ENCODE data around the gene MUS81. TPM values are rescaled to one million over a fixed set of nuclear protein-coding genes. Genes with fewer than 3 reads are reported as not detected.
"Not testable (repeated sequence)": the region's sequence is repeated elsewhere in the genome, so short reads cannot be mapped to it uniquely, and the experiment has no call there.

The MUS81 gene
- total and polyA plus RNA-seq, 12 donors = 20.3 to 111 (median 31.7) TPM

DNA sequence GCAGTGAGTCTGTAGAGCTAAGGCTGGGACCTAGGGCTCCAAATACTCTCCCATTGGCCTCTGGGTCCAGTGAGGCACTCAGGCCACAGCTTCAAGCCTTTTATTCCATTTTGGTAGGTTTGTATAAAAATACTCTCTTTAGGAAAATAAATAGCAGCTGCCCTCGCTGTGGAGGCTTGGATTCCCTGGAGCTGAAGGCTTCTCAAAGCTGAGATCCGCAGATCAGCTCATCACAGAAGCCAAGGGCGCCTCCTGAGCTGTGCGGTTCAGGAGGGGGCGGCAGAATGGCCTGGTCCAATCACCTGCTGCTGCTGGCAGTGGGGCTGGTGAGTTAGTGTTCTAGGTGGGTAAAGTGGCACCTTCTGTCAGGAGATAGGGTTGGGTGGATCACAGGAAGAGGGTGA, 31.9 kb downstream of the MUS81 start:
- intact Hi-C loops (cut with DNase I); H3K36me3 ChIP-seq; H3K27me3 ChIP-seq; H3K9me3 ChIP-seq; DNase-seq: not testable (repeated sequence)
- ATAC-seq = peak in 2 of 8 donors; percentile 0 to 1
- H3K27ac ChIP-seq = peak overlapping the region; percentile 91 to 100 (median 98)
- WGBS, 2 donors = 48 to 57% methylated on average over 5 of the region's 5 CpGs
- H3K4me3 ChIP-seq = peak overlapping the region; percentile 66 to 98 (median 86)
- peaks cover 22 to 67% (median 61%) of the 10 kb centered on the region in 9 donors for H3K4me1 ChIP-seq
- TF ChIP-seq, protein P1, sequence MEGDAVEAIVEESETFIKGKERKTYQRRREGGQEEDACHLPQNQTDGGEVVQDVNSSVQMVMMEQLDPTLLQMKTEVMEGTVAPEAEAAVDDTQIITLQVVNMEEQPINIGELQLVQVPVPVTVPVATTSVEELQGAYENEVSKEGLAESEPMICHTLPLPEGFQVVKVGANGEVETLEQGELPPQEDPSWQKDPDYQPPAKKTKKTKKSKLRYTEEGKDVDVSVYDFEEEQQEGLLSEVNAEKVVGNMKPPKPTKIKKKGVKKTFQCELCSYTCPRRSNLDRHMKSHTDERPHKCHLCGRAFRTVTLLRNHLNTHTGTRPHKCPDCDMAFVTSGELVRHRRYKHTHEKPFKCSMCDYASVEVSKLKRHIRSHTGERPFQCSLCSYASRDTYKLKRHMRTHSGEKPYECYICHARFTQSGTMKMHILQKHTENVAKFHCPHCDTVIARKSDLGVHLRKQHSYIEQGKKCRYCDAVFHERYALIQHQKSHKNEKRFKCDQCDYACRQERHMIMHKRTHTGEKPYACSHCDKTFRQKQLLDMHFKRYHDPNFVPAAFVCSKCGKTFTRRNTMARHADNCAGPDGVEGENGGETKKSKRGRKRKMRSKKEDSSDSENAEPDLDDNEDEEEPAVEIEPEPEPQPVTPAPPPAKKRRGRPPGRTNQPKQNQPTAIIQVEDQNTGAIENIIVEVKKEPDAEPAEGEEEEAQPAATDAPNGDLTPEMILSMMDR (IDR thresholded peaks at IDR 0.05) = peak in 2 of 9 donors; percentile 3 to 8

GRCh38 chr11:65892661-65893317, 32.6 kb downstream of the MUS81 start:
- peak overlapping the region in 9 of 10 donors; percentile 66 to 98 (median 89) for H3K4me3 ChIP-seq
- H3K27ac ChIP-seq = peak overlapping the region; percentile 91 to 100 (median 98)
- H3K36me3 ChIP-seq = peaks cover 0 to 6% (median 0%) of the 10 kb centered on the region in 9 donors
- TF ChIP-seq, protein P1 (IDR thresholded peaks at IDR 0.05) = no peak
- 66 to 69% methylated on average over 10 of the region's 10 CpGs for WGBS, 2 donors
- H3K4me1 ChIP-seq = peaks cover 17 to 61% (median 55%) of the 10 kb centered on the region in 9 donors
- ATAC-seq (no peak), DNase-seq (peak in 1 of 2 donors; percentile 18)
- H3K9me3 ChIP-seq = no peaks in the 10 kb centered on the region
- no peaks in the 10 kb centered on the region for H3K27me3 ChIP-seq
- intact Hi-C loops (cut with DNase I) = no loop called here

DNA sequence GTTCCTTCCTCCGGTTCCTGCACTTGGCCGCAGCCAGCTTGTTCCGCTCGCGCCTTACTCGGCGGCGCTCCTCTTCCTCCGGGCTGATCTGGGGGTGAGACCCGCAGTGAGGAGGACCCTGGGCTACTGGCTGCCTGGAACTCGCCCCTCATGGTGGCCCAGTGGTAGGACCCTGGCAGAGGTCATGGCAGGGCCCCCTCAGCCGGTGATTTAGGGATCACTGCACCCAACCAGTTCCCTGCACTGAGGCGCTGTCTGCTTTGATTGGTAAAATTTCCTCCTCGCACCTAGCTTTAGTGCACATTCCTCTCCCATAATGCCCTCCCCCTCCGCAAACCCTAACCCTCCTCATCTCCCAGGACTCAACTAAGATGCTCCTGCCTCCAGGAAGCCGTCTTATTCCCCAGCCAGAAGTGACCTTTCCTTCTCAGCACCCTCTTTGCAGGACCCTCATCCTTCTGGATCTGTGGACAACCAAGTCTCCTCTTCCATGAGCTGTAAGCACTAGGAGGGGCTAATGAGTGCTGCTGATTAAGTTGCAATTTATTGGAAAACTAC, 33.9 kb downstream of the MUS81 start:
- DNase-seq = peak; percentile 65 to 73
- peaks cover 0 to 6% (median 0%) of the 10 kb centered on the region in 9 donors for H3K36me3 ChIP-seq
- WGBS, 2 donors = 50 to 61% methylated on average over 16 of the region's 16 CpGs
- H3K27me3 ChIP-seq = peaks cover 0 to under 1% (median 0%) of the 10 kb centered on the region in 7 donors
- no peaks in the 10 kb centered on the region for H3K9me3 ChIP-seq
- peak in 2 of 8 donors; percentile 18 to 19 for ATAC-seq
- intact Hi-C loops (cut with DNase I) = no loop called here
- TF ChIP-seq, protein P1 (IDR thresholded peaks at IDR 0.05) = no peak
- H3K27ac ChIP-seq = peak overlapping the region; percentile 91 to 100 (median 98)
- peak overlapping the region in 8 of 10 donors; percentile 66 to 98 (median 90) for H3K4me3 ChIP-seq
- H3K4me1 ChIP-seq = peaks cover 18 to 61% (median 53%) of the 10 kb centered on the region in 9 donors

- Histone ChIP-seq H3K27me3 (peaks cover 0 to 9% (median 4%) of the 10 kb centered on the region in 7 donors), H3K27ac (no peak overlapping the region), H3K9me3 (no peaks in the 10 kb centered on the region), H3K36me3 (peaks cover 0 to 6% (median 0%) of the 10 kb centered on the region in 9 donors), H3K4me3 (no peak overlapping the region), H3K4me1 (peaks cover 16 to 61% (median 54%) of the 10 kb centered on the region in 9 donors)
- TF ChIP-seq, protein P1 (IDR thresholded peaks at IDR 0.05) = no peak
- DNase-seq (no peak), ATAC-seq (no peak)
- intact Hi-C loops (cut with DNase I) = no loop called here
- 94 to 96% methylated on average over 5 of the region's 5 CpGs for WGBS, 2 donors
Observed at GRCh38 chr11:65895482-65895981, 35.3 kb downstream of the MUS81 start.
